Naive thymus-derived CD4-positive, alpha-beta T cell (primary cell): ENCODE data around the gene BPIFB3. TPM values are rescaled to one million over a fixed set of nuclear protein-coding genes. Genes with fewer than 3 reads are reported as not detected.

Experiments
- ATAC-seq: fragments of 150-1000 bp; cut with Tn5 transposase; 2 replicates; pipeline ENCODE4 v1.10.0; 2021; ENCODE audit warnings: mild to moderate bottlenecking, moderate library complexity
- CTCF ChIA-PET: fragments of 350-600 bp; sonication (Branson Sonifier 250); formaldehyde crosslinking; loops from one replicate; lab custom pipeline; 2021; ENCODE audit warnings: antibody characterized with exemption; lab: Charles Lee
- POLR2A ChIA-PET: fragments of 350-600 bp; sonication (Branson Sonifier 250); formaldehyde crosslinking; loops from one replicate; lab custom pipeline; 2021; ENCODE audit warnings: antibody characterized with exemption, inconsistent platforms; lab: Charles Lee
- DNase-seq, 9 donors: peaks; one replicate each; pipeline versions ENCODE4 v3.0.0 to v3.0.0-alpha.2; 2020 to 2022; ENCODE audit warnings: mixed read lengths in 1 of 9
- H3K27ac ChIP-seq: one replicate; pipeline ENCODE4 v1.7.0; 2013; ENCODE audit warnings: mild to moderate bottlenecking, low read depth, low read length, moderate library complexity
- H3K27me3 ChIP-seq, 2 donors: one replicate each; pipeline ENCODE4 v1.7.0; 2013; ENCODE audit warnings: low read length in 2 of 2, mild to moderate bottlenecking in 2 of 2, moderate library complexity in 2 of 2; ENCODE audit not compliant: control insufficient read depth in 2 of 2, insufficient read depth in 2 of 2
- H3K36me3 ChIP-seq, 3 experiments: 1 replicate in 2 of 3; 2 replicates in 1 of 3; pipeline ENCODE4 v1.7.0; 2013; ENCODE audit warnings: low read length in 3 of 3, mild to moderate bottlenecking in 3 of 3, moderate library complexity in 1 of 3; ENCODE audit not compliant: insufficient read depth in 3 of 3, control insufficient read depth in 2 of 3
- H3K4me1 ChIP-seq, 2 donors: one replicate each; pipeline ENCODE4 v1.7.0; 2013; ENCODE audit warnings: low read length in 2 of 2, mild to moderate bottlenecking in 2 of 2, moderate library complexity in 1 of 2; ENCODE audit not compliant: control insufficient read depth in 2 of 2, insufficient read depth in 2 of 2
- H3K4me3 ChIP-seq: 2 replicates; pipeline ENCODE4 v1.7.0; 2013; ENCODE audit warnings: mild to moderate bottlenecking, low read length
- H3K9me3 ChIP-seq, 3 experiments: 1 replicate in 2 of 3; 2 replicates in 1 of 3; pipeline ENCODE4 v1.7.0; 2013; ENCODE audit warnings: low read length in 3 of 3; ENCODE audit not compliant: control insufficient read depth in 2 of 3
- H3K27ac Mint-ChIP-seq, 9 donors: one replicate each; pipeline ENCODE4 v1.8.0; 2020 to 2022; ENCODE audit warnings: mixed read lengths in 9 of 9, mild to moderate bottlenecking in 8 of 9, moderate library complexity in 5 of 9, inconsistent platforms in 2 of 9
- H3K27me3 Mint-ChIP-seq, 5 donors: one replicate each; pipeline ENCODE4 v1.8.0; 2021 to 2022; ENCODE audit warnings: mixed read lengths in 5 of 5, mild to moderate bottlenecking in 1 of 5
- H3K36me3 Mint-ChIP-seq, 5 donors: one replicate each; pipeline ENCODE4 v1.8.0; 2020 to 2022; ENCODE audit warnings: mixed read lengths in 5 of 5, mild to moderate bottlenecking in 3 of 5, inconsistent platforms in 1 of 5
- H3K4me1 Mint-ChIP-seq, 7 donors: one replicate each; pipeline ENCODE4 v1.8.0; 2020 to 2022; ENCODE audit warnings: mixed read lengths in 7 of 7, mild to moderate bottlenecking in 3 of 7, inconsistent platforms in 1 of 7
- H3K4me3 Mint-ChIP-seq, 10 donors: one replicate each; pipeline ENCODE4 v1.8.0; 2020 to 2022; ENCODE audit warnings: mild to moderate bottlenecking in 10 of 10, mixed read lengths in 10 of 10, moderate library complexity in 6 of 10, inconsistent platforms in 2 of 10
- H3K9me3 Mint-ChIP-seq, 11 donors: one replicate each; pipeline ENCODE4 v1.8.0; 2020 to 2022; ENCODE audit warnings: mixed read lengths in 11 of 11, mild to moderate bottlenecking in 4 of 11, inconsistent platforms in 1 of 11, moderate library complexity in 1 of 11
- intact Hi-C, 2 donors: fragments of 100-400 bp; cut with micrococcal nuclease; formaldehyde crosslinking; loops; one replicate each; pipeline ENCODE4 v1.15.1; 2023
- polyA plus RNA-seq, 2 donors: library from polyadenylated mRNA; unstranded; fragments of 300-500 nt; fragmentation: Illumina TruSeq; gene quantifications; one replicate each; pipeline ENCODE4 v1.2.3, GENCODE V29; 2021
- total RNA-seq, 6 experiments: library from RNA in 5 of 6; stranded (reverse) in 5 of 6; gene quantifications; 1 replicate in 5 of 6; 2 replicates in 1 of 6; pipeline ENCODE4 v1.2.3 and lab custom pipeline; 2021 to 2026

BPIFB3 gene
- total and polyA plus RNA-seq, 7 experiments from 2014 or later: not detected

DNA sequence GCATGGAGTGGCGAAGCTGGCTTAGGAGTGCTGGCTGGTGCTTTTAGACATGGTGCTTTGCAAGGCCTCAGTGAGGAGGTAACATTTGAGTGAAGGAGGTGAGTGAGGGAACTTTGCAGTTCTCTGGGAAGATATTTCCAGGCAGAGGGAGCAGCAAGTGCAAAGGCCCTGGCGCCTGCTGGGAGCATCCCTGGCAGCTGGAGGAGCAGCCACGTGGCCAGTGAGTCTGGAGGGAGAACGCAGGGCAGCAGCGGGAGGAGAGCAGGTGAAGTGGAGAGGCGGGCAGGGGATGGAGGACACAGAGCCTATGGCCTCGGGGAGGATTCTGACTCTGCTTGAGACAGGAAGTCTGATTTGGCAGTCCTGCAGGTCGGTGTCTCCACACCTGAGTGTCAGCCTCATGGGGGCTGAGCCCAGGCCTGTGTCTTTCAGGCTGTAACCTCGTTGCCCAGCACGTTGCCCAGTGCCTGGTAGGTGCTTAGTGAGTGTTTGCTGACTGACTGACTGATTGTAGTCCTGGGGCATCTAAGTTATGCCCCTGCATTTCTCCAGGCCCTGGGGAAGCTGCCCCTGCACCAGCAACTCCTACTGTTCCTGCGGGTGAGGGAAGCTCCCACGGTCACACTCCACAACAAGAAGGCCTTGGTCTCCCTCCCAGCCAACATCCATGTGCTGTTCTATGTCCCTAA lies 14.7 kb downstream of the BPIFB3 start:
- H3K27me3 ChIP-seq: no peaks in the 10 kb centered on the region
- Mint-ChIP-seq H3K27me3 (no peaks in the 10 kb centered on the region), H3K4me3 (peak overlapping the region in 1 of 10 donors; percentile 1), H3K36me3 (no peaks in the 10 kb centered on the region), H3K27ac (peak overlapping the region in 6 of 9 donors; percentile 16 to 86 (median 46)), H3K4me1 (peaks cover 0 to 26% (median 21%) of the 10 kb centered on the region in 7 donors), H3K9me3 (no peaks in the 10 kb centered on the region)
- ChIA-PET POLR2A (no interaction called here), CTCF (no interaction called here)
- H3K4me3 ChIP-seq: no peak overlapping the region
- H3K27ac ChIP-seq: no peak overlapping the region
- ATAC-seq: no peak
- DNase-seq: no peak
- H3K36me3 ChIP-seq: no peaks in the 10 kb centered on the region
- intact Hi-C loops: no loop called here
- peaks cover 0 to 5% of the 10 kb centered on the region in 2 donors for H3K4me1 ChIP-seq
- H3K9me3 ChIP-seq: no peaks in the 10 kb centered on the region

DNA sequence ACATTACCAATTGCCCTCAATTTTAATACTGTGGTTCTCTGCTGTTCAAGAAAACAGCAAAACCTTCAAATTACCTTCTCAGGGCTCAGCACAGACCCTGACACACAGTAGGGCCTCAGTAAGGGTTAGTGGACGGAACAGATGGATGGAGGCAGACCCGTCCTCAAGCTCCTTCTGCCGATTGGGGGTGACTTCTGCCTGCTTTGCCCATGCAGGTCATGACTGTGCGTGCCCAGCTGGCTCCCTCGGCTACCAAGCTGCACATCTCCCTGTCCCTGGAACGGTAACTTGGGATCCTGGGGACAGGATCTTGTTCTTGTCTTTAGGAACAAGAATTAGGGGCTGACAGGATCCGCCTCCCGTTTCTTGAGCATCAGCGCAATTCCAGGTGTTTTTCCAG lies 16.0 kb downstream of the BPIFB3 start:
- Mint-ChIP-seq H3K4me1 (peaks cover 0 to 32% (median 25%) of the 10 kb centered on the region in 7 donors), H3K27me3 (no peaks in the 10 kb centered on the region), H3K4me3 (no peak overlapping the region), H3K9me3 (peaks cover 0 to 3% (median 0%) of the 10 kb centered on the region in 11 donors), H3K27ac (peak overlapping the region in 3 of 9 donors; percentile 41 to 75 (median 63)), H3K36me3 (no peaks in the 10 kb centered on the region)
- Histone ChIP-seq H3K27me3 (no peaks in the 10 kb centered on the region), H3K4me1 (peaks cover 0 to 5% of the 10 kb centered on the region in 2 donors), H3K4me3 (no peak overlapping the region), H3K27ac (no peak overlapping the region), H3K9me3 (no peaks in the 10 kb centered on the region), H3K36me3 (no peaks in the 10 kb centered on the region)
- CTCF ChIA-PET: no interaction called here
- POLR2A ChIA-PET: no interaction called here
- DNase-seq (no peak), ATAC-seq (no peak)
- intact Hi-C loops: no loop called here

DNA sequence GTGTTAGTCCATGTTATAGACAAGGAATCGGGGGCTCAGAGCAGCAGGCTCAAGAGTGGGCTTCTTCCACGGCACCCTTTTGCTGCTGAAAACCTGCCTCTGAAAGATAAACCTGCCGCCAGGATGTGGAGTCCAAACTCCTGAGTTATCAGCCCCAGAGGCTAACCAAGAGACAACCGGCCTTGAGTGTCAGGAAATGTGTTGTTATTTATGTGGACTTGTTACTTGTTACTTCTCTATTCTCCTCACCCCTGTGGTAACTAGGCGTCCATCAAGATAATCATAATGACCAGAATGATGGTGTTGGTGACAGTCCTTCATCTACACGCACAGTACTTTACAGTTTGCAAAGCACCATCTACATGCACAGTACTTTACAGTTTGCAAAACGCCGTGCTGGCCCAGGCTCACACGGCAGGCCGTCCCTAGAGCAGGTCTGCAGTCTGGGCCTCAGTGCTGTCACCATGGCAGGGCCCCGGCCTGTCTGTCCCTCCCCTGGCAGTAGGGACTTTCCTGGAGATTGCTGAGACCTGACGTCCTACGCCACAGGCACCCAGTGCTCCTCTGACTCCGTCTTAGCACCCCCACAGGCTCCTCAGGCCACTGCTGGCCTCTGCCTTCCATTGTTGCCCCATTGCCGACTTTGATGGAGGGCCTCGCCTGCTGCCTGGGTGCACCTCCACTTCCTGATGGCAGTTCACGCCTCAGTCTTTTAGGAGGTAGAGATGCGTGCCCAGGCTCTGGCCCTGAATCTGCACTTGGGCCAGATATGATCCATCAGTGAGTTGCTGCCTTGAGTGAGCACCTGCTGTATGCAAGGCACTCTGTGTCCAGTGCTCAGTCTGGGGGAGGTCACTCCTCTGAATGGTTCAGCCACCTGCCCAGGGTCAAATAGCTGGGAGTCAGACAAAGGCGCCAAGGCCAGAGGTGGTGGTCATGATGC lies 16.7 kb downstream of the BPIFB3 start:
- CTCF ChIA-PET: no interaction called here
- ATAC-seq: no peak
- H3K36me3 Mint-ChIP-seq: no peaks in the 10 kb centered on the region

DNA sequence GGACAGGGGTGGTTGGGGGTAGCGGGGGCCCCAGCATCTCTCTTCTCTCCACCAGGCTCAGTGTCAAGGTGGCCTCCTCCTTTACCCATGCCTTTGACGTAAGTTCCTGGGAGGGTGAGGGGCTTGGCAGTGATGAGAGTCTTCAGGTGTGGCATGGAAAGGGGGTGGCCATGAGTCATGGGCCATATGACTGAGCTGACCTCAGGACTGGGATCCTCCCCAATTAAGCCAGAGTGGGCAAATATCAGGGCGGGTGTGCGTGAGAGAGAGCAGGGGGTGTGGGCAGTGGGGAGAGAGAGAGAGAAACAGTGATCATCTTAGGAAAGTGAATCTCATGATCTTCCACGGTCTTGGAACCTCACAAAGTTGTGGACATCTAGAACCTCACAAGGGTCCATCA lies 17.5 kb downstream of the BPIFB3 start:
- H3K27me3 Mint-ChIP-seq: peaks cover 0 to 3% (median 0%) of the 10 kb centered on the region in 5 donors
- intact Hi-C loops: no loop called here
- ChIA-PET CTCF (interaction anchor here (1.3 kb wide), 1 partner anchor 149 kb away, joined by 4 read pairs; no protein-coding TSS in a partner anchor), POLR2A (no interaction called here)
- H3K36me3 ChIP-seq: no peaks in the 10 kb centered on the region
- H3K4me3 Mint-ChIP-seq: no peak overlapping the region
- H3K9me3 Mint-ChIP-seq: peaks cover 0 to 3% (median 0%) of the 10 kb centered on the region in 11 donors
- ATAC-seq (no peak), DNase-seq (no peak)
- no peak overlapping the region for H3K27ac ChIP-seq
- H3K27ac Mint-ChIP-seq: peak overlapping the region in 2 of 9 donors; percentile 24 to 27
- H3K4me1 Mint-ChIP-seq: peaks cover 0 to 38% (median 27%) of the 10 kb centered on the region in 7 donors
- H3K4me3 ChIP-seq: no peak overlapping the region
- no peaks in the 10 kb centered on the region for H3K9me3 ChIP-seq
- H3K36me3 Mint-ChIP-seq: no peaks in the 10 kb centered on the region
- peaks cover 0 to 5% of the 10 kb centered on the region in 2 donors for H3K4me1 ChIP-seq
- H3K27me3 ChIP-seq: no peaks in the 10 kb centered on the region

More for the DNA sequence above, 16.7 kb downstream of the BPIFB3 start:
- no peaks in the 10 kb centered on the region for H3K36me3 ChIP-seq
- intact Hi-C loops: no loop called here
- Mint-ChIP-seq H3K9me3 (peaks cover 0 to 3% (median 0%) of the 10 kb centered on the region in 11 donors), H3K27ac (peak overlapping the region in 1 of 9 donors; percentile 41), H3K27me3 (peaks cover 0 to 3% (median 0%) of the 10 kb centered on the region in 5 donors), H3K4me1 (peaks cover 0 to 32% (median 22%) of the 10 kb centered on the region in 7 donors), H3K4me3 (no peak overlapping the region)
- H3K27ac ChIP-seq: no peak overlapping the region
- H3K27me3 ChIP-seq: no peaks in the 10 kb centered on the region
- POLR2A ChIA-PET: no interaction called here
- no peaks in the 10 kb centered on the region for H3K9me3 ChIP-seq
- peaks cover 0 to 5% of the 10 kb centered on the region in 2 donors for H3K4me1 ChIP-seq
- no peak overlapping the region for H3K4me3 ChIP-seq
- no peak for DNase-seq

DNA sequence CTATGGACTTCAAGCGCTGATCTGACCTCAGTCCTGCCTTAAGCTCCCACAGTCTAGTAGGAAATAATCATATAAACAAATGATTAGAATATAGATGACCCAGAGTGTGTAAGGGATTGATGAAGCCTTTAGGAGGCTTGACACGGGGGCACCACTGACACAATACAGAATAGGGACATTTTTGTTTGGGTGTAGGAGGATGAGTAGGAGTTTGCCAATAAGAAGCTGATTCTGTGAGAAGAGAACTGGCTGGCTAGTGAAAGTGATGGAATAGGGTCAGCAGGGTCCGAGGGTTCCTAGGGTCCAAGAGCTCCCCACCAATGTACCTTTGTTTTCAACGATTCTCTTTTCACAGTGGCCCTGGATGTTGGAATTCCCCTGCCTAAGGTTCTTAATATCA lies 18.7 kb downstream of the BPIFB3 start:
- Mint-ChIP-seq H3K27ac (no peak overlapping the region), H3K27me3 (peaks cover 0 to 3% (median 0%) of the 10 kb centered on the region in 5 donors), H3K4me1 (peaks cover 0 to 36% (median 27%) of the 10 kb centered on the region in 7 donors), H3K36me3 (no peaks in the 10 kb centered on the region), H3K9me3 (peaks cover 0 to 3% (median 0%) of the 10 kb centered on the region in 11 donors), H3K4me3 (no peak overlapping the region)
- DNase-seq: no peak
- Histone ChIP-seq H3K36me3 (no peaks in the 10 kb centered on the region), H3K4me1 (peaks cover 0 to 5% of the 10 kb centered on the region in 2 donors), H3K27me3 (no peaks in the 10 kb centered on the region), H3K4me3 (no peak overlapping the region), H3K9me3 (no peaks in the 10 kb centered on the region), H3K27ac (no peak overlapping the region)
- ChIA-PET CTCF (interaction anchor here (1.3 kb wide), 1 partner anchor 150 kb away, joined by 4 read pairs; no protein-coding TSS in a partner anchor), POLR2A (no interaction called here)
- no peak for ATAC-seq
- intact Hi-C loops: no loop called here

DNA sequence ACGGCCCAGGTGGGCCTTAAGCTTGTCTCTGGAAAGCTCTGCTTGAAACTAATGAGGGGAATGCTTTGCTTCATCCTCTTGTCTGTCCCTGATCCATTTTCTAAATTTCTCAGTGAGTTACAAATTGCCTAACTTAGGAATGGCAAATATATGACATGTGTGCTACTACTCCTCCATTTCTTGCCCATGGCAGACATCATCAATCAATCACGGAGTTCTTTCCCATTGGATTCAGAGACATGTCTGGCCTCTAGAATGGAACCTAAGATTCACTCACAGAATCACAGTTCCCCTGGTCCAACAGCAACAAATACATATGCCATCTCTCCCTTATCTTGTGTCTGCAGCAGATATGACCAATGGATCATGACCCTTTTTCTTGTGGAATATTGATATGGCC lies 19.1 kb downstream of the BPIFB3 start:
- Histone ChIP-seq H3K36me3 (no peaks in the 10 kb centered on the region), H3K4me1 (peaks cover 0 to 5% of the 10 kb centered on the region in 2 donors), H3K27ac (no peak overlapping the region), H3K9me3 (no peaks in the 10 kb centered on the region), H3K27me3 (no peaks in the 10 kb centered on the region), H3K4me3 (no peak overlapping the region)
- POLR2A ChIA-PET: no interaction called here
- intact Hi-C loops: no loop called here
- peaks cover 0 to 3% (median 0%) of the 10 kb centered on the region in 5 donors for H3K27me3 Mint-ChIP-seq
- no peaks in the 10 kb centered on the region for H3K36me3 Mint-ChIP-seq
- no peak overlapping the region for H3K4me3 Mint-ChIP-seq
- H3K9me3 Mint-ChIP-seq: peaks cover 0 to 3% (median 0%) of the 10 kb centered on the region in 11 donors
- CTCF ChIA-PET: interaction anchor here (1.3 kb wide), 1 partner anchor 151 kb away, joined by 4 read pairs; no protein-coding TSS in a partner anchor
- no peak overlapping the region for H3K27ac Mint-ChIP-seq
- ATAC-seq (no peak), DNase-seq (no peak)
- H3K4me1 Mint-ChIP-seq: peaks cover 0 to 34% (median 23%) of the 10 kb centered on the region in 7 donors
